GM19395 (cell line): ENCODE data around the gene TPSG1.
"Not testable (repeated sequence)": the region's sequence is repeated elsewhere in the genome, so short reads cannot be mapped to it uniquely, and the experiment has no call there.

ENCODE experiments used
- ATAC-seq: cut with Tn5 transposase; IDR thresholded peaks from one replicate; pipeline ENCODE4 v1.9.1; 2021; ENCODE audit warnings: mild to moderate bottlenecking, moderate library complexity; ENCODE audit not compliant: unreplicated experiment

TPSG1 gene

GRCh38 chr16:1232049-1232748, 7.1 kb upstream of the TPSG1 start:
- not testable (repeated sequence) for ATAC-seq

- not testable (repeated sequence) for ATAC-seq
These were observed 6.2 kb upstream of the TPSG1 start for GRCh38 chr16:1231301-1231700.

- not testable (repeated sequence) for ATAC-seq
These were observed 5.6 kb upstream of the TPSG1 start for GRCh38 chr16:1230471-1231212.

GRCh38 chr16:1230084-1230470, 5.0 kb upstream of the TPSG1 start, which contains the start of gene TPSB2:
TSS of gene TPSB2 (minus strand) at chr16:1230184. CDS start at chr16:1229951, 233 bp downstream.
- not testable (repeated sequence) for ATAC-seq

GRCh38 chr16:1229476-1229875, 4.4 kb upstream of the TPSG1 start:
- not testable (repeated sequence) for ATAC-seq

- not testable (repeated sequence) for ATAC-seq
These were observed 3.2 kb upstream of the TPSG1 start for GRCh38 chr16:1228227-1228626.

- not testable (repeated sequence) for ATAC-seq
These were observed 1.6 kb upstream of the TPSG1 start for GRCh38 chr16:1226692-1227091.

- ATAC-seq: not testable (repeated sequence)
These were observed 752 bp upstream of the TPSG1 start for GRCh38 chr16:1225728-1226311.

- ATAC-seq: no peak
These were observed 510 bp downstream of the TPSG1 start for GRCh38 chr16:1224558-1224957.

- ATAC-seq: no peak
These were observed 1.5 kb downstream of the TPSG1 start for GRCh38 chr16:1223355-1224214.

GRCh38 chr16:1222553-1223354, 2.3 kb downstream of the TPSG1 start:
- ATAC-seq: no peak

- ATAC-seq: no peak
These were observed 3.2 kb downstream of the TPSG1 start for GRCh38 chr16:1221628-1222552.

GRCh38 chr16:1220841-1221627, 4.0 kb downstream of the TPSG1 start:
- ATAC-seq: no peak

GRCh38 chr16:1220098-1220728, 4.9 kb downstream of the TPSG1 start:
- ATAC-seq: no peak

GRCh38 chr16:1218930-1219611, 6.0 kb downstream of the TPSG1 start:
- ATAC-seq: no peak

- no peak for ATAC-seq
These were observed 6.8 kb downstream of the TPSG1 start for GRCh38 chr16:1218061-1218929.
